Putamen (tissue), 1 donor: ENCODE measurements around the gene GCC1.
"Not testable (repeated sequence)": the region's sequence is repeated elsewhere in the genome, so short reads cannot be mapped to it uniquely, and the experiment has no call there.

ENCODE experiments used
- DNase-seq: peaks from one replicate; pipeline ENCODE4 v3.0.0-alpha.2; 2016; ENCODE audit warnings: low spot score

The GCC1 gene

GRCh38 chr7:127588697-127589482 is 3.5 kb upstream of the GCC1 start:
- peak; percentile 61 for DNase-seq

- DNase-seq = peak; percentile 91
Observed at GRCh38 chr7:127588019-127588696, 2.8 kb upstream of the GCC1 start, which contains the start of gene ARF5. Gene ARF5, plus strand, starts transcription at chr7:127588411. Its CDS starts 88 bp downstream, at chr7:127588499.

- DNase-seq = no peak
Observed at GRCh38 chr7:127587663-127588018, 2.2 kb upstream of the GCC1 start.

- no peak for DNase-seq
Observed at GRCh38 chr7:127586346-127586745, 950 bp upstream of the GCC1 start.

- DNase-seq = no peak
Observed at GRCh38 chr7:127584648-127585043, 750 bp downstream of the GCC1 start.

- no peak for DNase-seq
Observed at GRCh38 chr7:127582361-127582760, 3.0 kb downstream of the GCC1 start.

GRCh38 chr7:127581716-127582115 is 3.7 kb downstream of the GCC1 start:
- no peak for DNase-seq

GRCh38 chr7:127580612-127581011 is 4.8 kb downstream of the GCC1 start:
- DNase-seq = no peak

- no peak for DNase-seq
Observed at GRCh38 chr7:127578711-127579275, 6.6 kb downstream of the GCC1 start.

- DNase-seq = no peak
Observed at GRCh38 chr7:127578036-127578684, 7.2 kb downstream of the GCC1 start.

GRCh38 chr7:127571741-127572505 is 13.5 kb downstream of the GCC1 start:
- DNase-seq = no peak

GRCh38 chr7:127568034-127568433 is 17.4 kb downstream of the GCC1 start:
- DNase-seq = not testable (repeated sequence)

- no peak for DNase-seq
Observed at GRCh38 chr7:127566242-127566641, 19.2 kb downstream of the GCC1 start.

- DNase-seq = no peak
Observed at GRCh38 chr7:127557803-127558202, 27.6 kb downstream of the GCC1 start.

- no peak for DNase-seq
Observed at GRCh38 chr7:127556404-127556803, 29.0 kb downstream of the GCC1 start.

- no peak for DNase-seq
Observed at GRCh38 chr7:127551941-127552340, 33.5 kb downstream of the GCC1 start.

GRCh38 chr7:127550247-127550646 is 35.1 kb downstream of the GCC1 start:
- DNase-seq = no peak

- DNase-seq = no peak
Observed at GRCh38 chr7:127546313-127546712, 39.1 kb downstream of the GCC1 start.

GRCh38 chr7:127541548-127541947 is 43.8 kb downstream of the GCC1 start:
- no peak for DNase-seq

GRCh38 chr7:127540461-127540860 is 44.9 kb downstream of the GCC1 start:
- not testable (repeated sequence) for DNase-seq

GRCh38 chr7:127539116-127539515 is 46.3 kb downstream of the GCC1 start:
- no peak for DNase-seq

- DNase-seq = no peak
Observed at GRCh38 chr7:127536741-127537140, 48.7 kb downstream of the GCC1 start.
